HG03045 (cell line): ENCODE results near the gene MYO1D.
"Not testable (repeated sequence)": the region's sequence is repeated elsewhere in the genome, so short reads cannot be mapped to it uniquely, and the experiment has no call there.

Experiments
- ATAC-seq: cut with Tn5 transposase; IDR thresholded peaks from one replicate; pipeline ENCODE4 v1.9.1; 2021; ENCODE audit warnings: mild to moderate bottlenecking, moderate library complexity; ENCODE audit not compliant: unreplicated experiment

The MYO1D gene

DNA sequence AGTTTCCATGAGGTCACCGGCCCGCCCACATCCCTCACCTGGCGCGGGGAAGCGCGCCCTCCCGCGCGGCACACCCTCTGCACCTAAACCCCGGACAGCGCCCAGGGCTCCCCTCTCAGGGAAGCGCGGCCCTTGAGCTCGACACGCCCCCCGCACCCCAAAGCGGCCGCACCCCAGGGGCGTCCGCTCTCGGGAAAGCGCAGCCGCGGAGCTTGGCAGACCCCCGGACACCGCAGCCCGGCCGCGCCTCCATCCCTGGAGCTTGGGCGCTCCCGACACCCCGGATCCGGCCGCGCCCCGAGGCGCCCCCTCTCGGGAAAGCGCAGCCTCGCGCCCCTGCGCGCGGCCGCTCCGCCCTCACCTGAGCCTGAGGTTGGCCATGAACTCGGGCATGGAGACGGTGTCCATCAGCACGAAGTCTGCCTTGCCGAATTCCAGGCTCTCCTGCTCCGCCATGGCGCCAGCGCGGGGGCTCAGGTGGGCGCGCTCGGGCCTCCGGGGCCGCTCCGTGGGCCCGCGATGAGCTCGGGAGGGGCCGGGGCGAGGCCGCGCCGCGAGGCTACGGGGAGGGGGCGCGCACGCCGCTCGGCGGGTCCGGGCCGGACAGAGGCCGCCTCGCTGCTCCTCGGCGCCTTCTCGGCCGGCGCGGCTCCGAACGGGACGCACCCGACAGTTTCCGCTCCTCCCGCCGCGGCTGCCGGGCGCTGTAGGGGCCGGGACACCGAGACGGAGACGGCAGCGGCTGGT lies at the start of gene MYO1D:
Gene MYO1D (minus strand): TSS at position 708 of the 747 bp plus-strand sequence. CDS start 252 bp downstream, at position 456.
- ATAC-seq = peak; percentile 65

DNA sequence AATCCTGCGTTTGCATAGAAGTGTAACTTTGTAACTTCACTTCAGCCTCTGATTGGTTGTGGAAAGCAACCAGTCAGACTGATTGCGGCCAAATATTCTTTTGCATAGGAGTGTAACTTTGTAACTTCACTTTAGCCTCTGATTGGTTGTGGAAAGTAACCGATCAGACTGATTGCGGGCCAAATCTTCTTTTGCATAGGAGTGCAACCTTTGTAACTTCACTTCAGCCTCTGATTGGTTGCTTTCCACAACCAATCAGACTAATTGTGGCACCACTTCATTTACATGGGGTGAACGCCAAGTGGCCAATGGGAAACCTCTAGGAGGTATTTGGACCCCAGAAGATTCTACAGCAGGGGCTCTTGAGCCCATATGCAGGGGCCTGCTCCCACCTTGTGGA lies 49.3 kb upstream of the MYO1D start:
- no peak for ATAC-seq

GRCh38 chr17:32923905-32924304 lies 47.0 kb upstream of the MYO1D start:
- ATAC-seq = not testable (repeated sequence)

- ATAC-seq = no peak
Observed at GRCh38 chr17:32921017-32921416, 44.1 kb upstream of the MYO1D start.

DNA sequence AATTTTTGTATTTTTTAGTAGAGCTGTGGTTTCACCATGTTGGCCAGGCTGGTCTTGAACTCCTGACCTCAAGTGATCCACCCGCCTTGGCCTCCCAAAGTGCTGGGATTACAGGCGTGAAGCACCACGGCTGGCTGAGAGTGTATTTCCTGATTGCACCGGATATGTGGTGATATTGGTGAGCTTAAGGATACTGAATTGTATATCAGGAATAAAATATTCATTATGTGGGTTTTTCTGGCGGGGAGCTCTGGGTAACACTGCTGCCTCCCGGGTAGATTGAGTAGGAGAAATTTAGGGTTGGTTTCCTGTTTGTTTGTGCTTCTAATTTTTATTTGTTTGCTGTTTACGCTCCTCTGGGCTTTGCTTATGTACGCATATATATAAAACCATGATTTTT lies 43.4 kb upstream of the MYO1D start:
- ATAC-seq = no peak

DNA sequence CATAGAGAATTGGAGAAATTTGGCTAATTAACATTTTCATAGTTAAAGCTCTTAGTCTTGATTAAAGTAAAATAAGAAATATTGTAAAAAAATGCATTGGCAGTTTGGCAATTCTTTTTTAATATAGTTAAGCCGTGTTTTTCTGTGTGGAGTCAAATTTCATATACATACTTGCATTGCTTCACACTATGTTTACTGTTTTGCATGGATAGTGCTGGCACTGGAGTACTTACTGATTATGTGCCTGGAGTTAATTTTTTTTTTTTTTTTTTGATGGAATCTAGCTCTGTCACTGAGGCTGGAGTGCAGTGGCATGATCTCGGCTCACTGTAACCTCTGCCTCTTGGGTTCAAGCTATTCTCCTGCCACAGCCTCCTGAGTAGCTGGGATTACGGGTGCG lies 43.0 kb upstream of the MYO1D start:
- ATAC-seq = not testable (repeated sequence)

DNA sequence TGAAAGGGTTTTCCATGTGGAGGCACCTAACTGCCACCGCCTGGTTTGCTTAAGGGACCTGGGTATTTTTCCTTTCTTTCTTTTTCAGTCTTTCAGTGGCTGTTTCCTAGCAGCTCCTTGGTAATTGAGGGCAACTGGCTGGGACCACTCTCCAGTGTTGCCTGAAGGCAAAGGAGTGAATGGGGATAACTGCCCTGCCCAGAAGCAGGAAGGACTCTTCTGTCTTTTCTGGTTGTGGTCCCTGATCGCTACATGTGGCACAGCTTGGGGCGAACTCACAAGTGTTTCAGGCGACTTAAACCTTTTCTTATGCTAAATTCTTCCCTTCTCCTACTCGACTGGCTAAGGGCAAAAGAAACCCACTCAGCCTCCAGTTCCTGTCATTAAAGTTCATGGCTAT lies 40.9 kb upstream of the MYO1D start:
- no peak for ATAC-seq

- no peak for ATAC-seq
Observed at GRCh38 chr17:32917081-32917480, 40.2 kb upstream of the MYO1D start.

DNA sequence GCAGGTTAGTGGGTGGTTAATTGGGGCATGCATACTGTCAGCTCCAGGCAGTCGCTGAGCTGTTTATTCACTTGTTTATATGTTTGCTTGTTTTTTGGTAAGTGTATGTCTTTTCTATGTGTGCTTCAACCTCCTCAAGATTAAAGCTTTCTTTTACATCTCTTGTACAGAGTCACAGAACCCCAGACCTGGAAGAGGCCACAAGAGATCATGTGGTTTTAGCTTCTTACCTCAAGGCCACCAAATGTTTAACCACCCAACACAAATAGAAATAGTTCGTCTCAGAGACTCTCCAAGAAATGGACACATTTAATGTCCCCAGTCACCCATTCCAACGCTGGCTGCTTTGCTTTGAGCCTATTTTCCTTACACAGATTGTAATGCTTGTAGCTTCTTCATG lies 39.2 kb upstream of the MYO1D start:
- ATAC-seq = no peak

DNA sequence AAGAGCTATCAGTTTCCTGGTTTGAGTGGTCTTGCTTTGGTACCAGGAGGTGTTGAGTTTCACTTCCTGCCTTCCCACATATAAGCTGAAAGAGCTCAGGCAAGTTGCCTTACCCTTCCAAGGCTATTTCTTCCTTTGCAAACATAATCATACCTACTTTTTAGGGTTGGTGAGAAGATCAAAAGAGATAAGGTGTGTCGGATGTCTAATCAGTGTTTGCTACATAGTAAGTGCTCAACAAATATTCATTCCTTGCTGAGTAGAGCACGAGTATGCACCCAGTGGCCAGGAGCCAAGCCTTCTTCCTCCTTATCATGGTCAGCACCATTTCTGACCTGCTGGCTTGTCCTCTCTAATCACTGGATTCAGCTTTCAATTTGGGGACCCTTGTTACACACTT lies 38.3 kb upstream of the MYO1D start:
- no peak for ATAC-seq

GRCh38 chr17:32914181-32914580 lies 37.3 kb upstream of the MYO1D start:
- ATAC-seq = no peak

GRCh38 chr17:32913593-32913992 lies 36.7 kb upstream of the MYO1D start:
- no peak for ATAC-seq

DNA sequence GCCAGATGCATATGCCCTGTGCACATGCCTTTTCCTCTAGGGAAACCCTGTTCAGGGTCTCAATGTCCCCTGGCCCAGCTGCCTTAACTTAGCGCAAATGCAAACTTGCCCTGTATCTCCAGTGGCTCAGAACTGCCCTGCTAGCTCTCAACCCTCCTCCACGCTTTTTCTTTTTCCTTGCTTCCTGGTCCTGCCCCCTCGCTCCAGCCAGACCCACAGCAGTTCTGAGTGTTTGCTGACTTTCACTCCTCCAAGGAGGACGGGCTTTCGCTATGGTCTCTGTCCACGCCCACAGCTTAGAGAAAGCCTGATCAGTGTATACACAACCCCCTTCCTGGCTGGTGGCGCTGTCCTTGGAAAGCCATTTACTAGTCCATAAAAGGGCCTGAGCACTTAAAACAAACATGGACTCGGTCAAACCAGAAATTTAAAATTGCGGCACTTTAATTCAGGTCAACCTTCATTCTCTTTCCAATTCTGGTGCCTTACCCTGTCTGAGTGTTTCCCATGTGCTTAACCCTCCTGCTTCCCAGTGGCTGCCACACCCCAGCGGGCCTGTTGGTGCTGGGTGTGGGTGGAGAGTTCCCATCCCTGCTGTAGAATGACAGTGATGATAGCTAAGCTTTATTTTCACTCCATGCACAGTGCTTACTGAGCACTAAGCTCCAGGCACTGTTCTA lies 35.4 kb upstream of the MYO1D start:
- ATAC-seq = no peak

DNA sequence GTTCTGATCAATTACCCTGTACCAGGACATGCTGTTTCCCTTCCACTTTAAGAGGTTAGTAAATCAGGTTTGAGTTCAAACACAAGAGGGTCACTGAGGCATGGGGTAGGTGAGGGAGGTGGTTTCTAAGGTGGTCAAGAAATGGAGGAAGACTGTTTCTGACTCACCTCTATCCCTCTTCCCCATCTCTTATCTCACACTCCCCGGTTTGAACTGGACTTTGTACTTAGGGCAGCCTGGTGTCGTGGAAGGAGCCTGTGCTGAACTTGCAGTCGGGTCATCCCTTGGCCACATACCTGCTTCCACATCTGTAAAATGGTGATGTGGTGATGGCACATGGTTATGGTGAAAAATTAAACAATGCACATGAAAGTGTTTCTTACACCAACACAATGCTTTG lies 33.8 kb upstream of the MYO1D start:
- ATAC-seq = no peak

DNA sequence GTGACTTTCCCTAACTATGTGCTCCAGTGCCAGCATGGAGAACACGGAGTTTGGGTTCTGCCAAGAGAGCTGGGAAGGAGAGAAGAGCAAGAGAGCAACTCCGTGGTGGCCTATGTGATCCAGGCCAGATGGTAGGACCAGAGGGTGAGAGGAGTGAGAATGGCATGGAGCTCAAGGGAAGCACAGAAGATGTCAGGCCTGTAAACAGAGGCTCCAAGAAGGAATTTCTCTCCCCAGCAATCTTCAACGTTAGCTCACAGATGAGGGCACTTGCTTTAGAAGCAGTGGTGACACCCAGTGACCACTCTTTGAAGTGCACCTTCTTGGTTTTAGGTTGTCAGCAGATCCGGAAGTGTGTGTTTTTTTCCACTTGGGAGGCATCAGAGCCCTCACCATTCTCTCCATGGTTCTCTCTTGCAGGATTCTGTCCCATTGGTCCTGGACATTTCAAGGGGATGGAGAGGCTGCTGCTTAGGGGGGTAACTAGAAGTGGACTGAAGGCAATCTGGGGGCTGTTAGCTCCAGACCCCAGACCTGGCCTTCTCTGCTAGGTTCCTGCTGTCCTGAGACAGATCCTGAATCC lies 33.0 kb upstream of the MYO1D start:
- no peak for ATAC-seq

DNA sequence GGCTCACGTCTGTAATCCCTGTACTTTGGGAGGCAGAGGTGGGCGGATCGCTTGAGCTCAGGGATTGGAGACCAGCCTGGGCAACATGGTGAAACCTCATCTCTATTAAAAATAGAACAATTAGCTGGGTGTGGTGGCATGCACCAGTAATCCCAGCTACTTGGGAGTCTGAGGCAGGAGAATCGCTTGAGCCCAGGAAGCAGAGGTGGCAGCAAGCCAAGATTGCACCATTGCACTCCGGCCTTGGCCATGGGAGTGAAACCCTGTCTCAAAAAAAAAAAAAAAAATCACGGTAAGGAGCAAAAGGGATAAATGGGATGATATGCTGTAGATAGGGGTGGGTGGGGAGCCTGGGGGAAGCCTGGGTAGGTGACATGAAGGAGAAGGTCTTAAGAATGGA lies 30.7 kb upstream of the MYO1D start:
- no peak for ATAC-seq

DNA sequence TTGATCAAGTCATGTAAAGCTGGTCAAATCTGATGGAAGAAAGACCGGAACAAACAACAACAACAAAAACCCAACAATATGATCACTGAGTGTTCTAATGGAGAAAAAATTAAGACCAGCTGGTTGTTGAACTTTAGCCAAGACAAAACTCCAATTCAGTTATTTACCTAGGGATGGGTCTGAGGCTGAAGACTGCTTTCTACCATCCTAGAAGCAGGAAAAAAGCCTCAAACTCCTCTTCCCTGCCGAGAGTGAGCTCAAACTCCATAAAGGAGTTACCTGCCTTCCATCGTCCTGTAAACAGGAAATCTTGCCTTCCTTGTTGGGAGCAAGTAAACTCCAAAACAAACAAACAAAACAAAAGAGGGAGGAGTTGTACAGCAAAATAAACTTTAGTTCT lies 28.0 kb upstream of the MYO1D start:
- no peak for ATAC-seq

DNA sequence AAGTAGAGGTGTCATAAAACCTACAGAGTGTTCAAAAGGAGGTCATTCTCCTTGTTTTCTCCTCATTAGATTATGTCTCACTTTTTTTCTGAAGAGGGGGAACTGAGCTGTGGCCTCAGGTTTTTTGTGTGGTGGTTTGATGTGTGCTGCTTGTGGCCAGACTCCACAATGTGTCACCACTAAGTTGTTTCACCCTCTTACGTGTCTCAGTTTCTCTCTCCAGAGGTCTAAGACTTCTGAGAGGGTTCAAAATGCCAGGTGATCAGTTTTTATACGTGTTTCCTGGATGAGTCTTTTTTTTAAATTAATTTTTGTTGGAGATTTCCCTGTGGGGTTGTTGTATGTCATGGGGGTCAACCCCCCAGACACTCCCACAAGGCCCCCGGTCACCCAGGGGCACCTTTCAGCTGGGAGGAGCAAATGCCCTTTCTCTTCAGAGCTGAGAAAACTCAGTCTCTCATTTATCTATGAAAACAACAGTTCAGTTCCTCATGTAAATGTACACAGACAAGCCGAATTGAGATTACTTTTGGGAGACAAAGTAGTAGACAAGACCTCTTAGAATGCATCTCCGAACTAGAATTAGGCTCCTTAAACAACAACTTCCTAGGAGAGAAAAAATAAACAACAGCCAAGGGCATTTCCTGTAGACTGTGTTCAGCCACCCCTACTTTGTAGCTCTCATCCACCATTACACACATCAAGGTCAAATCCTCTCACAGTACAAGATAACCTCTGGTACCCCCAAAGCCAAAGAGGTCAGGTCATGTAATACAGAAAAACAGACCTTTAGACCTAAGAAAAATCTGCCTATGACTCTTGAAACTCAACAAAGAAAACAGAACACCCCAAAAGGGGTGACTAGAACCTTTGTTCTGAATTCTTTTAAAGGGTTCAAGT lies 27.1 kb upstream of the MYO1D start:
- ATAC-seq = no peak

- no peak for ATAC-seq
Observed at GRCh38 chr17:32901743-32902142, 24.8 kb upstream of the MYO1D start.

DNA sequence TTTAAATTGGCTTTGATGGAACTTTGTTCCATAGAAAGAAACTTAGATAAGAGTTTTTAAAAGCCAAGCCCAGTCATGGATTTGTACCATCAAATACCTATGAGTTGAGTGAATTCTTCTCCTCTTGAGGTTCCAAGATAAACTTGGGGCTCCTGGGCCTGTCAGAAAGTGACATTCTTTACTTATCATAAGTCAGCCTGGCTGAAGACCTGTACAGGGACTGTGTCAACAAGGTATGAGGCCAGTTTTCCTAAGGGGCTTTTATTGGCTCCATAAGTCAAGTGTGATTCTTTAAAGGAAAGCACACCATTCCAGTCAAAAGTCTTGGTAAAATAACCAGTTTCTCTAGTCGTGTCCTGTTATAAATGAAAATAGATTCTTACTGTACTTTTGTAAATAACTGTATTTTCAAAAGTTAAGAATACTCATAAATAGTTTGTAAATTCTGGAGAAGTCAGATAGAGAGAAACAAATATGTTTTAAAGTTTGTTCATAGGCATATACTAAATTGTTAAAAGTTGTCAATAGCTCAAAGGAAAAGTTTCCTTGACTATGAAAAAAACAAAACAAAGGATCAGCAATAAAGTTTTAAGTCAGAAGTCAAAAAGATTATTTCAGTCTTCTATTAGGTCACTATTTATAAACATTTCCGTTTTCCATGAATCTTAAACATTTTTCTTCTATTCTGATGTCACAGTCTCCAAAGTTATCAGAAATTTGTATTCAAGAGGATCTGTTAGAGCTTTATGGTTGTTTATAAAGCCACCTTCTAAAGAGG lies 22.5 kb upstream of the MYO1D start:
- no peak for ATAC-seq
